HepG2 (cell line): Measurements from ENCODE around the gene ANKRD11. TPM values are rescaled to one million over a fixed set of nuclear protein-coding genes. Genes with fewer than 3 reads are reported as not detected.
A peak's percentile ranks its signal among the peaks of the same experiment; 100 is the strongest.

Source experiments
- ATAC-seq: fragments of 200-7000 bp; cut with Tn5 transposase; 3 replicates; pipeline ENCODE4 v1.9.1; 2020; ENCODE audit warnings: mild to moderate bottlenecking, moderate library complexity
- Bru-seq: library from RNA; stranded (reverse); fragments of 400-500 nt; gene quantifications from one replicate; lab custom pipeline; 2021; lab: Mats Ljungman, UMichigan
- BruChase-seq, 2 experiments: library from RNA; stranded (reverse); fragments of 400-500 nt; gene quantifications; one replicate each; lab custom pipeline; 2021; lab: Mats Ljungman, UMichigan
- BruUV-seq: library from RNA; stranded (reverse); fragments of 400-500 nt; replicated peaks from 2 replicates; lab custom pipeline; 2021; lab: Mats Ljungman, UMichigan
- CTCF ChIA-PET: fragments of 300-600 bp; formaldehyde crosslinking; extraction: SDS; loops from one replicate; lab custom pipeline; 2021; ENCODE audit warnings: low total read pairs, inconsistent platforms, low intra/inter-chr PET ratio; lab: Yijun Ruan, JAX
- POLR2A ChIA-PET: fragments of 350-600 bp; sonication (Branson Sonifier 250); formaldehyde crosslinking; loops from one replicate; lab custom pipeline; 2020; ENCODE audit warnings: antibody characterized with exemption, inconsistent platforms; lab: Yijun Ruan, JAX
- DNase-seq: peaks from one replicate; pipeline ENCODE4 v3.0.0-alpha.2; 2015; ENCODE audit warnings: low spot score
- FAIRE-seq: peaks from 3 replicates; lab custom pipeline; 2011; peaks lifted over from hg19 to GRCh38; lab: Jason Lieb, UNC
- H2AFZ ChIP-seq: one replicate; pipeline ENCODE4 v1.6.1; 2011; ENCODE audit warnings: low read length, inconsistent platforms
- H3K27ac ChIP-seq: fragments of 300-600 bp; 3 replicates; pipeline ENCODE4 v1.8.0; 2011; ENCODE audit warnings: mixed run types, mild to moderate bottlenecking, mixed read lengths, low read length, inconsistent platforms; ENCODE audit not compliant: insufficient read depth; ENCODE audit errors: extremely low read length
- H3K27me3 ChIP-seq, 2 experiments: fragments of 200-600 bp in 1 of 2; 2 replicates in 1 of 2; 3 replicates in 1 of 2; pipeline versions ENCODE4 v1.6.0 to v1.8.0; 2011; ENCODE audit warnings: low read length in 2 of 2, mild to moderate bottlenecking in 2 of 2, moderate library complexity in 2 of 2, inconsistent platforms in 1 of 2; ENCODE audit not compliant: insufficient read depth in 2 of 2, control insufficient read depth in 1 of 2
- H3K36me3 ChIP-seq, 2 experiments: fragments of 200-600 bp in 1 of 2; replicated peaks in 1 of 2; 2 replicates in 1 of 2; 3 replicates in 1 of 2; pipeline versions ENCODE4 v1.5.1 to v1.8.0; 2011; ENCODE audit warnings: low read length in 2 of 2, inconsistent platforms in 1 of 2; ENCODE audit not compliant: insufficient read depth in 2 of 2, control insufficient read depth in 1 of 2
- H3K4me1 ChIP-seq: 2 replicates; pipeline ENCODE4 v1.5.1; 2012; ENCODE audit warnings: low read length, inconsistent platforms; ENCODE audit not compliant: insufficient read depth
- H3K4me2 ChIP-seq: 2 replicates; pipeline ENCODE4 v1.6.0; 2011; ENCODE audit warnings: low read depth, low read length, inconsistent platforms
- H3K4me3 ChIP-seq, 3 experiments: fragments of 200-600 bp in 1 of 3; sonication (generic), shearing (Covaris generic) in 1 of 3; replicated peaks in 1 of 3; 2 replicates each; pipeline ENCODE4 v1.5.1; 2011 to 2016; ENCODE audit warnings: low read length in 3 of 3, inconsistent platforms in 2 of 3, low read depth in 2 of 3, mild to moderate bottlenecking in 2 of 3, control low read depth in 1 of 3, mixed read lengths in 1 of 3; ENCODE audit not compliant: insufficient read depth in 1 of 3
- H3K79me2 ChIP-seq: one replicate; pipeline ENCODE4 v1.6.1; 2011; ENCODE audit warnings: low read length, inconsistent platforms; ENCODE audit not compliant: insufficient read depth
- H3K9ac ChIP-seq: 2 replicates; pipeline ENCODE4 v1.6.0; 2011; ENCODE audit warnings: mild to moderate bottlenecking, low read depth, low read length, inconsistent platforms; ENCODE audit not compliant: insufficient read depth
- H3K9me3 ChIP-seq: 2 replicates; pipeline ENCODE4 v1.5.1; 2012; ENCODE audit warnings: mild to moderate bottlenecking, low read length
- H4K20me1 ChIP-seq: 2 replicates; pipeline ENCODE4 v1.6.0; 2011; ENCODE audit warnings: inconsistent platforms, mild to moderate bottlenecking, low read length, moderate library complexity; ENCODE audit not compliant: insufficient read depth
- ATM ChIP-seq: fragments of 450-650 bp; IDR thresholded peaks from 2 replicates; pipeline ENCODE4 v1.7.1; 2017; ENCODE audit warnings: mild to moderate bottlenecking, borderline replicate concordance
- ERF ChIP-seq: IDR thresholded peaks from 2 replicates; pipeline ENCODE4 v1.6.1; 2018; ENCODE audit warnings: missing biosample characterization, missing genetic modification reagents
- IKZF1 ChIP-seq: fragments of 450-650 bp; IDR thresholded peaks from 2 replicates; pipeline ENCODE4 v1.7.1; 2016
- NFYB ChIP-seq: sonication (generic); formaldehyde crosslinking; IDR thresholded peaks from 2 replicates; pipeline ENCODE4 v1.4.0; 2020; ENCODE audit warnings: missing genetic modification reagents
- PHF21A ChIP-seq: sonication (generic); formaldehyde crosslinking; IDR thresholded peaks from 2 replicates; pipeline ENCODE4 v1.5.0; 2020; ENCODE audit warnings: mild to moderate bottlenecking, missing genetic modification reagents
- RFX3 ChIP-seq: IDR thresholded peaks from 2 replicates; pipeline ENCODE4 v1.6.1; 2016; ENCODE audit warnings: missing biosample characterization, missing genetic modification reagents
- SNAI1 ChIP-seq: sonication (generic); formaldehyde crosslinking; IDR thresholded peaks from 2 replicates; pipeline ENCODE4 v1.5.0; 2020; ENCODE audit warnings: mild to moderate bottlenecking, missing genetic modification reagents, borderline replicate concordance
- SRSF4 ChIP-seq: fragments of 200-400 bp; formaldehyde crosslinking; IDR thresholded peaks from one replicate; pipeline ENCODE4 v1.6.1; 2018; ENCODE audit warnings: mild to moderate bottlenecking, low read depth, low read length, moderate library complexity; ENCODE audit not compliant: poor library complexity, severe bottlenecking
- TFDP2 ChIP-seq: sonication (generic); formaldehyde crosslinking; IDR thresholded peaks from 2 replicates; pipeline ENCODE4 v1.4.0; 2020; ENCODE audit warnings: missing genetic modification reagents
- YY1 ChIP-seq: IDR thresholded peaks from 2 replicates; pipeline ENCODE4 v1.6.1; 2011; ENCODE audit warnings: low read length, low read depth, moderate library complexity, mild to moderate bottlenecking; ENCODE audit not compliant: insufficient read depth, insufficient replicate concordance
- ZBTB25 ChIP-seq: IDR thresholded peaks from 2 replicates; pipeline ENCODE4 v1.6.1; 2018; ENCODE audit warnings: missing genetic modification reagents
- ZNF17 ChIP-seq: sonication (generic); formaldehyde crosslinking; IDR thresholded peaks from 2 replicates; pipeline ENCODE4 v1.5.0; 2020; ENCODE audit warnings: mild to moderate bottlenecking, missing genetic modification reagents
- ZNF34 ChIP-seq: sonication (generic); formaldehyde crosslinking; IDR thresholded peaks from 2 replicates; pipeline ENCODE4 v1.4.0; 2020; ENCODE audit warnings: mild to moderate bottlenecking, missing genetic modification reagents, borderline replicate concordance
- ZNF431 ChIP-seq: sonication (generic); formaldehyde crosslinking; IDR thresholded peaks from 2 replicates; pipeline ENCODE4 v1.9.0; 2022; ENCODE audit warnings: missing genetic modification reagents, low read depth, mild to moderate bottlenecking, borderline replicate concordance
- ZNF460 ChIP-seq: sonication (generic); formaldehyde crosslinking; IDR thresholded peaks from 2 replicates; pipeline ENCODE4 v1.5.1; 2020; ENCODE audit warnings: missing genetic modification reagents, mild to moderate bottlenecking, borderline replicate concordance
- ZNF7 ChIP-seq: IDR thresholded peaks from 2 replicates; pipeline ENCODE4 v1.6.1; 2016; ENCODE audit warnings: missing biosample characterization, missing genetic modification reagents
- WGBS: methylation state at CpG from one replicate; pipeline ENCODE4 v1.1.6; 2017; ENCODE audit warnings: low lambda C conversion rate; 5-methylcytosine and 5-hydroxymethylcytosine counted together
- in situ Hi-C: cut with HindIII; loops from 2 replicates; pipeline ENCODE4 v1.10.0; 2017; ENCODE audit warnings: low pct_unique_long_range_greater_than_20kb; ENCODE audit not compliant: extremely low pct_ligation_motif_present
- intact Hi-C: fragments of 100-400 bp; cut with micrococcal nuclease; formaldehyde crosslinking; loops from one replicate; pipeline ENCODE4 v1.10.0; 2022; ENCODE audit not compliant: unreplicated experiment
- long read RNA-seq, 2 experiments: library from RNA in 1 of 2; library from polyadenylated mRNA in 1 of 2; stranded (forward) in 1 of 2; unstranded in 1 of 2; transcript quantifications; one replicate each; pipeline ENCODE4 v2.0.0, GENCODE V29; 2019 to 2022
- polyA minus RNA-seq, 3 experiments: library from RNA; depleted of rRNA, polyadenylated mRNA; stranded (reverse); fragments of >200 nt; gene quantifications; 2 replicates each; pipeline ENCODE4 v1.2.3, GENCODE V29; 2011; ENCODE audit warnings: low replicate concordance in 1 of 3
- polyA plus RNA-seq, 8 experiments: library from polyadenylated mRNA; depleted of rRNA in 3 of 8; stranded (reverse) in 7 of 8; unstranded in 1 of 8; fragments of >200 nt; fragmentation: Illumina TruSeq in 4 of 8; extraction: Trizol in 4 of 8; gene quantifications; 2 replicates each; pipeline versions ENCODE4 v1.2.1 to v1.2.3, GENCODE V29; 2011 to 2016; ENCODE audit warnings: low read depth in 4 of 8, missing spikeins in 1 of 8, mixed read lengths in 1 of 8; ENCODE audit not compliant: insufficient read depth in 1 of 8
- total RNA-seq, 5 experiments: library from RNA; depleted of rRNA; stranded (reverse); fragments of >200 nt; fragmentation: Illumina TruSeq; extraction: Trizol; gene quantifications; 2 replicates each; pipeline ENCODE4 v1.2.3, GENCODE V29; 2016; ENCODE audit warnings: low read depth in 1 of 5

The ANKRD11 gene
- total RNA-seq (2016; rRNA removed; fragmentation: Illumina TruSeq; extraction: Trizol) (21.4 and 24.4 TPM in 2 replicates), polyA plus RNA-seq (2011; rRNA removed) (38.4 and 42.3 TPM in 2 replicates), polyA minus RNA-seq (2011; rRNA and poly(A)+ RNA removed; ENCODE audit: low replicate concordance) (38.6 and 64.5 TPM in 2 replicates), Bru-seq, nascent RNA (percentile 89 among the genes with signal in this experiment), BruChase-seq, experiment 1, labeled RNA remaining after a 6-hour chase (percentile 94 among the genes with signal in this experiment), BruChase-seq, experiment 2, labeled RNA remaining after a 2-hour chase (percentile 92 among the genes with signal in this experiment)
- 54.2 and 55.2 TPM in 2 replicates for total RNA-seq (2016; cell fraction: cytosol; rRNA removed; fragmentation: Illumina TruSeq; extraction: Trizol; ENCODE audit: low read depth)
- 17.9 and 22.3 TPM in 2 replicates for total RNA-seq (2016; cell fraction: insoluble cytoplasmic fraction; rRNA removed; fragmentation: Illumina TruSeq; extraction: Trizol)
- 22.4 and 27.0 TPM in 2 replicates for total RNA-seq (2016; cell fraction: membrane; rRNA removed; fragmentation: Illumina TruSeq; extraction: Trizol)
- 48.5 and 63.5 TPM in 2 replicates for total RNA-seq (2016; cell fraction: nucleus; rRNA removed; fragmentation: Illumina TruSeq; extraction: Trizol)
- 31.1 and 36.3 TPM in 2 replicates for polyA plus RNA-seq (2011; cell fraction: cytosol; rRNA removed)
- polyA plus RNA-seq (2011; cell fraction: nucleus; rRNA removed), result 155 and 191 TPM in 2 replicates
- 78.6 and 89.8 TPM in 2 replicates for polyA plus RNA-seq (2012)
- 10.6 and 13.9 TPM in 2 replicates for polyA plus RNA-seq (2016; cell fraction: cytosol; fragmentation: Illumina TruSeq; extraction: Trizol; ENCODE audit: low read depth)
- polyA plus RNA-seq (2016; cell fraction: insoluble cytoplasmic fraction; fragmentation: Illumina TruSeq; extraction: Trizol; ENCODE audit: low read depth), result 35.2 and 50.6 TPM in 2 replicates
- polyA plus RNA-seq (2016; cell fraction: membrane; fragmentation: Illumina TruSeq; extraction: Trizol; ENCODE audit: low read depth), result 29.5 and 30.6 TPM in 2 replicates
- polyA plus RNA-seq (2016; cell fraction: nucleus; fragmentation: Illumina TruSeq; extraction: Trizol; ENCODE audit: insufficient read depth, low read depth), result 190 and 216 TPM in 2 replicates
- polyA minus RNA-seq (2011; cell fraction: cytosol; rRNA and poly(A)+ RNA removed), result 32.5 and 37.0 TPM in 2 replicates
- 104 and 109 TPM in 2 replicates for polyA minus RNA-seq (2011; cell fraction: nucleus; rRNA and poly(A)+ RNA removed)
- long read RNA-seq, experiment 1, partial matches to known transcripts, result 11 of 52 reads
- long read RNA-seq, experiment 1, other reads (novel, unspliced or antisense), result 41 of 52 reads
- long read RNA-seq, experiment 2, transcript ANKRD11-223 (7 exons, 2,801 nt), result major isoform, 5 of 190 reads
- long read RNA-seq, experiment 2, partial matches to known transcripts, result 76 of 190 reads
- long read RNA-seq, experiment 2, other reads (novel, unspliced or antisense), result 100 of 190 reads

GRCh38 chr16:89490439-89491237 lies at the start of gene ANKRD11:
TSS of gene ANKRD11 (minus strand) at chr16:89490561. CDS start at chr16:89317019, 173,542 bp downstream.
- BruUV-seq, result no TSS peak
- no peaks in the 10 kb centered on the region for H3K9me3 ChIP-seq
- peak within 1 kb of the TSS; percentile 61 to 93 (median 85) for H3K4me3 ChIP-seq
- FAIRE-seq (peak; percentile 97), DNase-seq (peak; percentile 100), ATAC-seq (peak; percentile 93)
- H3K9ac ChIP-seq, result peak within 1 kb of the TSS; percentile 86
- H3K4me1 ChIP-seq, result peaks cover 59% of the 10 kb centered on the region
- CTCF ChIA-PET, result no interaction called here
- peak within 1 kb of the TSS; percentile 83 for H3K4me2 ChIP-seq
- H3K27ac ChIP-seq, result peak within 1 kb of the TSS; percentile 81
- H4K20me1 ChIP-seq, result peaks cover 34% of the 10 kb centered on the region
- no peak within 1 kb of the TSS for H2AFZ ChIP-seq
- H3K36me3 ChIP-seq, result peaks cover 0 to 3% of the 10 kb centered on the region in 2 experiments; a peak in 3 of 5 replicates
- no peaks in the 10 kb centered on the region; a peak in 1 of 5 replicates for H3K27me3 ChIP-seq
- intact Hi-C loops (loop anchor here (2.0 kb wide), 1 partner anchor 14 kb away; no protein-coding TSS in a partner anchor), in situ Hi-C loops (no loop called here)
- POLR2A ChIA-PET, result interaction anchor here (0.7 to 2.5 kb wide), 5 partner anchors 12 to 18 kb away, joined by 3 to 23 read pairs (median 4); partner anchors contain the start of gene SPG7
- under 1% methylated on average over 39 of the region's 96 CpGs for WGBS
- H3K79me2 ChIP-seq, result peaks cover 50% of the 10 kb centered on the region
- TF ChIP-seq ERF (CRISPR knock-in tag), result peak; percentile 79
- no peak for TF ChIP-seq ZNF431 (CRISPR knock-in tag)
- peak; percentile 98 for TF ChIP-seq NFYB (CRISPR knock-in tag)
- TF ChIP-seq ZNF17 (CRISPR knock-in tag), result no peak
- no peak for TF ChIP-seq ZNF460 (CRISPR knock-in tag)
- peak; percentile 83 for TF ChIP-seq YY1
- no peak for TF ChIP-seq RFX3 (CRISPR knock-in tag)
- TF ChIP-seq TFDP2 (CRISPR knock-in tag), result peak; percentile 80
- TF ChIP-seq SRSF4, result no peak
- TF ChIP-seq IKZF1, result no peak
- TF ChIP-seq ZBTB25 (CRISPR knock-in tag), result peak; percentile 64; the same call in 1 of the 2 replicates
- TF ChIP-seq ZNF34 (CRISPR knock-in tag), result peak; percentile 75; the same call in 1 of the 2 replicates
- TF ChIP-seq ZNF7 (CRISPR knock-in tag), result 0 out of 2 replicates have a peak, but pooled peaks have one; percentile 6
- no peak for TF ChIP-seq ATM
- no peak; the same call in 1 of the 2 replicates for TF ChIP-seq SNAI1 (CRISPR knock-in tag)
- 0 out of 2 replicates have a peak, but pooled peaks have one; percentile 16 for TF ChIP-seq PHF21A (CRISPR knock-in tag)
